Heart right ventricle (tissue), 16 donors: ENCODE data around the gene EMILIN1. TPM values are rescaled to one million over a fixed set of nuclear protein-coding genes. Genes with fewer than 3 reads are reported as not detected.
A peak's percentile ranks its signal among the peaks of the same experiment; 100 is the strongest.

Experiments
- ATAC-seq, 8 donors: fragments of 200-7000 bp; cut with Tn5 transposase; one replicate each; pipeline ENCODE4 v1.9.1; 2020; ENCODE audit warnings: mild to moderate bottlenecking in 8 of 8, moderate library complexity in 8 of 8, moderate number of reproducible peaks in 1 of 8
- DNase-seq, 2 donors: peaks; one replicate each; pipeline ENCODE4 v3.0.0-alpha.2; 2020
- H3K27ac ChIP-seq, 10 donors: fragments of 200-600 bp; sonication (generic) in 2 of 10; one replicate each; pipeline versions ENCODE4 v1.5.0 to v1.8.0; 2020 to 2022; ENCODE audit warnings: mild to moderate bottlenecking in 3 of 10
- H3K27me3 ChIP-seq, 7 donors: fragments of 200-600 bp; one replicate each; pipeline ENCODE4 v1.8.0; 2021 to 2022; ENCODE audit warnings: mild to moderate bottlenecking in 2 of 7
- H3K36me3 ChIP-seq, 9 donors: fragments of 200-600 bp; sonication (generic) in 1 of 9; one replicate each; pipeline versions ENCODE4 v1.5.0 to v1.8.0; 2020 to 2022; ENCODE audit warnings: mild to moderate bottlenecking in 2 of 9
- H3K4me1 ChIP-seq, 9 donors: fragments of 200-600 bp; sonication (generic) in 1 of 9; one replicate each; pipeline versions ENCODE4 v1.5.0 to v1.8.0; 2020 to 2022; ENCODE audit warnings: mild to moderate bottlenecking in 4 of 9
- H3K4me3 ChIP-seq, 10 donors: fragments of 200-600 bp; sonication (generic) in 2 of 10; one replicate each; pipeline versions ENCODE4 v1.5.0 to v1.8.0; 2020 to 2022; ENCODE audit warnings: mild to moderate bottlenecking in 7 of 10, moderate library complexity in 2 of 10
- H3K9me3 ChIP-seq, 11 donors: fragments of 200-600 bp in 10 of 11; sonication (generic) in 2 of 11; one replicate each; pipeline versions ENCODE4 v1.5.0 to v1.8.0; 2013 to 2022; ENCODE audit warnings: mild to moderate bottlenecking in 2 of 11, control low read depth in 1 of 11, moderate library complexity in 1 of 11
- CTCF ChIP-seq, 9 donors: fragments of 200-600 bp; sonication (generic) in 2 of 9; IDR thresholded peaks; one replicate each; pipeline versions ENCODE4 v1.5.0 to v1.8.0; 2021 to 2022; ENCODE audit warnings: antibody characterized with exemption in 9 of 9, mild to moderate bottlenecking in 5 of 9, moderate library complexity in 1 of 9
- WGBS, 2 donors: extraction: QIAGEN DNeasy Blood & Tissue Kit; methylation state at CpG; one replicate each; pipeline ENCODE4 v1.1.7; 2013; ENCODE audit warnings: inconsistent platforms in 1 of 2; 5-methylcytosine and 5-hydroxymethylcytosine counted together
- intact Hi-C, 10 donors: fragments of 100-400 bp; cut with DNase I; formaldehyde crosslinking; loops; one replicate each; pipeline versions ENCODE4 v1.11.1 to v1.14.2; 2022
- polyA plus RNA-seq, 2 donors: library from polyadenylated mRNA; stranded (reverse); fragments of 200-250 nt; gene quantifications; one replicate each; pipeline ENCODE4 v1.2.3, GENCODE V29; 2013
- total RNA-seq, 10 donors: library from RNA; stranded (reverse); fragmentation: NEBNext Ultra II Directional in 3 of 10; extraction: Animal tissue kit (Norgen Biotek cat#: 25700) in 3 of 10; gene quantifications; one replicate each; pipeline versions ENCODE4 v1.2.1 to v1.2.4, GENCODE V29; 2021 to 2023
- donor health status: Arrhythmogenic right ventricular cardiomyopathy.
- donor health status: ischemic (EF 13 %, LVEDD 7.1; RV severe dilation, severe dysfunction).
- donor health status: healthy with polysubstance abuse.
- donor health status: DM: no; HTN: yes; CAD: no.
- donor health status: DM: no; HTN: no; CAD: no.
- donor health status: ischemic (EF 25% LVEDD 6.9; RV normal size, moderate dysfunction).
- donor health status: ischemic (EF 25% LVEDD 5.7; RV mildly dilated, moderate dysfunction).
- donor health status: healthy.
- donor health status: DM: yes; HTN: yes; CAD: no.
- donor health status: Ischemic cardiomyopathy.
- donor health status: ischemic (EF 35%, LVEDD 5.7; RV mildly dilated, moderate dysfunction).
- donor health status: nonischemic (EF 11% LVEDD 7.7; RV severe dilation, severe dysfunction).
- donor health status: DM: yes; HTN: yes; CAD: no.
- donor health status: PGD.
- donor health status: ischemic (EF 29% LVEDD 5.4; RV normal size, mild dysfunction).
- donor health status: nonischemic (EF 23%, LVEDD 6.1; RV moderate dilation, normal function).

Gene EMILIN1
- total and polyA plus RNA-seq, 12 donors, result 6.8 to 53.2 (median 15.3) TPM

DNA sequence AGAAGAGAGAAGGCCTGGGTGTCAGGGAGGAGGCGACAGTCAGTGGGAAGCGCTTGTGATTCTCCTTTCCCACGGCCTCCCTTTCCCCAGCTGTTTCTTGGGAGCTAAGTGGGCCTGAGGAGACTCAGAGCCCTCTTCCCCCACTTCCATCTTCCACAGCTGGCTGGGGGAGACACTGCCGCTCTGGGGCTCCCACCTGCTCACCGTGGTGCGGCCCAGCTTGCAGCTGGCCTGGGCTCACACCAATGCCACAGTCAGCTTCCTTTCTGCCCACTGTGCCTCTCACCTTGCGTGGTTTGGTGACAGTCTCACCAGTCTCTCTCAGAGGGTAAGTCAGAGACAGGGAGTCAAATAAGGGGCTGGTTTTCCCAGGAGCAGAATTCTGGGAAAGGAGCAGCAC lies 38.5 kb upstream of the EMILIN1 start:
- ATAC-seq (peak in 1 of 8 donors; percentile 15), DNase-seq (no peak)
- H3K27me3 ChIP-seq, result no peaks in the 10 kb centered on the region
- H3K9me3 ChIP-seq, result no peaks in the 10 kb centered on the region
- no peak overlapping the region for H3K4me3 ChIP-seq
- WGBS, 2 donors, result 93 to 100% methylated on average over 7 of the region's 7 CpGs
- peaks cover 0 to 14% (median 4%) of the 10 kb centered on the region in 9 donors for H3K4me1 ChIP-seq
- H3K36me3 ChIP-seq, result peaks cover 0 to 87% (median 59%) of the 10 kb centered on the region in 9 donors
- no peak overlapping the region for H3K27ac ChIP-seq
- intact Hi-C loops, result loop anchor here in 2 of 10 donors (10.0 kb wide), 1 partner anchor 45 kb away; the partner anchor contains the start of gene KHK (in 2 of the 2)
- TF ChIP-seq CTCF (IDR thresholded peaks at IDR 0.05), result no peak

DNA sequence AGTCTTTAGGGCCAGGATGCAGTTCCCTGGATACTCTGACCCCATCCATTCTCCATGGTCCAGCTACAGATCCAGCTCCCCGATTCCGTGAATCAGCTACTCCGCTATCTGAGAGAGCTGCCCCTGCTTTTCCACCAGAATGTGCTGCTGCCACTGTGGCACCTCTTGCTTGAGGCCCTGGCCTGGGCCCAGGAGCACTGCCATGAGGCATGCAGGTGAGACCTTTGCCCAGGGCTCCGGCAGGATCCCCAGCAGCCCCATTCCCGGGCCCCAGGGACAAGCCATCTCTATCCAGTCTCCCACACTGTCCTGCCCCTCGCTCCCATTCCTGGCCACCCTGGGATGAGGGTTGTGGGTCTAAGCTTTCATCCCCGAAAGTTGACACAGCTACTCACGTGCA lies 38.1 kb upstream of the EMILIN1 start:
- DNase-seq (no peak), ATAC-seq (peak in 1 of 8 donors; percentile 35)
- no peak overlapping the region for H3K27ac ChIP-seq
- H3K9me3 ChIP-seq, result no peaks in the 10 kb centered on the region
- peaks cover 0 to 10% (median under 1%) of the 10 kb centered on the region in 9 donors for H3K4me1 ChIP-seq
- 95 to 97% methylated on average over 8 of the region's 8 CpGs for WGBS, 2 donors
- intact Hi-C loops, result no loop called here
- H3K36me3 ChIP-seq, result peaks cover 0 to 83% (median 56%) of the 10 kb centered on the region in 9 donors
- no peaks in the 10 kb centered on the region for H3K27me3 ChIP-seq
- TF ChIP-seq CTCF (IDR thresholded peaks at IDR 0.05), result no peak
- H3K4me3 ChIP-seq, result no peak overlapping the region

DNA sequence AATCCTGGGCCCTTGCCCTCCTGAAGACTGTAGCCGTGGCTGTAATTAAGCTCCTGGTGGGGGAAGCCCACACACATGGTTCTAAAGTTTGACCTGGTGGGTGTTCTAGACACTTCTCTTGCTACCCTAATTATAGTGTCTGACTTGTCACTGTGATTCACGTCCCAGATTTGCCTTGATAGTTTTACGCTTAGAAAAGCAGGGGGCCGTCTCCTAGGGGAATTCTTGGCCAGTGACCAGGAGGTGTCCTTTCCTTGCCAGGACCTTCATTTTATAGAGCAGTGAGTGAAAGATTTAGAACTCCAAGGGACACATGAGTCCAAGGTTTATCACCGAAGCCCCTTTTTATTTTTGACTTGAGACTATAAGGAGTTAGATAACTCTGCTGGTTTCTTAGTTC lies 36.7 kb upstream of the EMILIN1 start:
- DNase-seq (no peak), ATAC-seq (peak in 1 of 8 donors; percentile 29)
- Histone ChIP-seq H3K27ac (no peak overlapping the region), H3K4me1 (peaks cover 0 to 7% (median 0%) of the 10 kb centered on the region in 9 donors), H3K4me3 (no peak overlapping the region), H3K27me3 (no peaks in the 10 kb centered on the region), H3K36me3 (peaks cover 0 to 68% (median 44%) of the 10 kb centered on the region in 9 donors), H3K9me3 (no peaks in the 10 kb centered on the region)
- no peak for TF ChIP-seq CTCF (IDR thresholded peaks at IDR 0.05)
- intact Hi-C loops, result no loop called here
- 35 to 45% methylated on average over 5 of the region's 5 CpGs for WGBS, 2 donors

GRCh38 chr2:27042159-27042661 lies 36.2 kb upstream of the EMILIN1 start:
- no peak for TF ChIP-seq CTCF (IDR thresholded peaks at IDR 0.05)
- no peaks in the 10 kb centered on the region for H3K27me3 ChIP-seq
- no peak overlapping the region for H3K27ac ChIP-seq
- intact Hi-C loops, result no loop called here
- H3K36me3 ChIP-seq, result peaks cover 0 to 64% (median 41%) of the 10 kb centered on the region in 9 donors
- ATAC-seq (peak in 1 of 8 donors; percentile 18), DNase-seq (no peak)
- H3K4me3 ChIP-seq, result no peak overlapping the region
- H3K9me3 ChIP-seq, result no peaks in the 10 kb centered on the region
- whole genome bisulfite sequencing, 2 donors, result 77 to 79% methylated on average over 10 of the region's 10 CpGs
- peaks cover 0 to 7% (median 0%) of the 10 kb centered on the region in 9 donors for H3K4me1 ChIP-seq
